ENCODE measurements around the gene CIB1. TPM values are rescaled to one million over a fixed set of nuclear protein-coding genes. Genes with fewer than 3 reads are reported as not detected.

Gene CIB1
- total and polyA plus RNA-seq, 5 donors from 2014 or later, result 148 to 263 (median 216) TPM

Other genes starting within 250 kb of the CIB1 start
- gene ZNF710, start 232.6 kb downstream of the CIB1 start, total RNA-seq, result 16.3 TPM
- gene ZNF710, start 232.6 kb downstream of the CIB1 start, polyA plus RNA-seq, result 1 to 10 TPM in 3 of 4 donors, under 1 TPM in 1; 0.88 to 2.4 (median 1.9) TPM
- 60.8 TPM for gene IDH2, start 131.5 kb downstream of the CIB1 start, total RNA-seq
- 100 to 1,000 TPM in 2 of 4 donors, 10 to 100 TPM in 2; 88.4 to 123 (median 97.1) TPM for gene IDH2, start 131.5 kb downstream of the CIB1 start, polyA plus RNA-seq
- 20.2 TPM for gene SEMA4B, start 32.6 kb downstream of the CIB1 start, total RNA-seq
- 1 to 10 TPM; 5.1 to 7.3 (median 6.8) TPM for gene SEMA4B, start 32.6 kb downstream of the CIB1 start, polyA plus RNA-seq
- 3.3 TPM for gene GDPGP1, start 268 bp upstream of the CIB1 start, total RNA-seq
- gene GDPGP1, start 268 bp upstream of the CIB1 start, polyA plus RNA-seq, result 1 to 10 TPM in 2 of 4 donors, under 1 TPM in 2; 0.84 to 1.6 (median 1.1) TPM
- 0.25 TPM for gene TTLL13, start 15.6 kb upstream of the CIB1 start, total RNA-seq
- under 1 TPM in 3 of 4 donors, not detected in 1; 0.13 to 0.64 (median 0.18) TPM for gene TTLL13, start 15.6 kb upstream of the CIB1 start, polyA plus RNA-seq
- 46.6 TPM for gene NGRN, start 31.7 kb upstream of the CIB1 start, total RNA-seq
- 10 to 100 TPM; 39.0 to 54.1 (median 47.2) TPM for gene NGRN, start 31.7 kb upstream of the CIB1 start, polyA plus RNA-seq
- not detected for gene ZNF774, start 118.3 kb upstream of the CIB1 start, total RNA-seq
- not detected for gene ZNF774, start 118.3 kb upstream of the CIB1 start, polyA plus RNA-seq
- 198 TPM for gene IQGAP1, start 154.3 kb upstream of the CIB1 start, total RNA-seq
- gene IQGAP1, start 154.3 kb upstream of the CIB1 start, polyA plus RNA-seq, result 100 to 1,000 TPM in 3 of 4 donors, 10 to 100 TPM in 1; 98.2 to 147 (median 123) TPM